ENCODE measurements around the gene UFSP1. TPM values are rescaled to one million over a fixed set of nuclear protein-coding genes. Genes with fewer than 3 reads are reported as not detected.

UFSP1 gene
- polyA plus RNA-seq, 1 experiment = 2.0 TPM

DNA sequence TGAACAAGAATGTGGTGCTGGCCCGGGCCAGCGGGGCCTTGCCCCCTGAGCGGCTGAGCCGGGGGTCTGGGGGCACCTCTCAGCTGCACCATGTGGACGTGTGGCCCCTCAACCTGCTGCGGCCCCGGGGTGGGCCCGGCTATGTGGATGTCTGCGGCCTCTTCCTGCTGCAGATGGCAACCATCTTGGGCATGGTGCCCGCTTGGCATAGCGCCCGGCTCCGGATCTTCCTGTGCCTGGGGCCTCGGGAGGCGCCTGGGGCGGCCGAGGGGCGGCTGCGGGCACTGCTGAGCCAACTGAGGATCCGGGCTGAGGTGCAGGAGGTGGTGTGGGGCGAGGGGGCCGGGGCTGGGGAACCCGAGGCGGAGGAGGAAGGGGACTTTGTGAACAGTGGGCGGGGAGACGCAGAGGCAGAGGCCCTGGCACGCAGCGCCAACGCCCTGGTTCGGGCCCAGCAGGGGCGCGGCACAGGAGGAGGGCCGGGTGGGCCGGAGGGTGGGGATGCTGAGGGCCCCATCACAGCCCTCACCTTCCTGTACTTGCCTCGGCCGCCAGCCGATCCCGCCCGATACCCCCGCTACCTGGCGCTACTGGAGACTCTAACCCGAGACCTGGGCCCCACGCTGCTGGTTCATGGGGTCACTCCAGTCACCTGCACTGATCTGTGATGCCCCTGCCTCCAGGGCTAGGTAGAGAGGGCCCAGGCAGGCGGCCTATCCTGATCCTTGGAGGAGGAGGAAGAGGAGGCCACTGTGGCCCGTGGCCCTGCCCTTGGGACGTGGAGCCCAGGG, 23.4 kb downstream of the UFSP1 start:
- Histone ChIP-seq H3K36me3 (ENCODE audit: control insufficient read depth, insufficient read depth, low read length) (peaks cover 21% of the 10 kb centered on the region), H3K4me3 (ENCODE audit: low read depth, low read length) (no peak overlapping the region), H3K27me3 (ENCODE audit: control insufficient read depth, insufficient read depth, low read length) (no peaks in the 10 kb centered on the region)
- no peak for DNase-seq (ENCODE audit: low read depth)
- no peak for TF ChIP-seq CTCF (IDR thresholded peaks at IDR 0.05; ENCODE audit: insufficient read depth, low read depth, low read length)
- CTCF ChIA-PET = interaction anchor here (0.6 to 2.0 kb wide), 3 partner anchors 14 to 161 kb away, joined by 3 to 5 read pairs (median 3); partner anchors contain the start of genes POP7 and SLC12A9
- POLR2A ChIA-PET = interaction anchor here (0.5 to 0.8 kb wide), 2 partner anchors 24 to 25 kb away, joined by 3 to 6 read pairs; partner anchors contain the start of gene UFSP1

DNA sequence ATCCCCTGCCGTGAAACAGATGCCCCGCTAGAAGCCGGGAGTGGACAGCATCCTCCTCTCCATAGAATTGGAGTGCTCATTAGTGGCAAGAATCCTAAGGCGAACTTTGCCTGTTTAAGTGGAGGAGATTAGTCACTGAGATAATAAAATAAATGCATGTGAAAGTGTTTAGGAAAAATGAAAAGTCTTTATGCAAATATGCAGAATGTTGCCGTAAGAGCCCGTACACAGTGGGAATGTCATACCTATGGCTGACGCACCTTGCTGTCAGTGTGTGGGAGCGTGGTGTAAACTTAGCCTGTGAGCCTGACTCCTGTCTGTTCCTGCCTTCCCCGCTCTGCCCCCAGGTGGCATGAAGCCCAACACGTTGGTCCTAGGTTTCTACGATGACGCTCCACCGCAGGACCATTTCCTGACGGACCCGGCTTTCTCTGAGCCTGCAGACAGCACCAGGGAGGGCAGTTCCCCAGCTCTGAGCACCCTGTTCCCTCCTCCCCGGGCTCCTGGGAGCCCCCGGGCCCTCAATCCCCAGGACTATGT, 24.1 kb downstream of the UFSP1 start:
- ChIA-PET CTCF (interaction anchor here (0.6 to 1.3 kb wide), 2 partner anchors 13 to 120 kb away, joined by 3 to 6 read pairs; partner anchors contain the start of gene SLC12A9), POLR2A (no interaction called here)
- Histone ChIP-seq H3K4me3 (ENCODE audit: low read depth, low read length) (no peak overlapping the region), H3K36me3 (ENCODE audit: control insufficient read depth, insufficient read depth, low read length) (peaks cover 18% of the 10 kb centered on the region), H3K27me3 (ENCODE audit: control insufficient read depth, insufficient read depth, low read length) (no peaks in the 10 kb centered on the region)
- DNase-seq (ENCODE audit: low read depth) = no peak
- 0 out of 2 replicates have a peak, but pooled peaks have one; percentile 15 for TF ChIP-seq CTCF (IDR thresholded peaks at IDR 0.05; ENCODE audit: insufficient read depth, low read depth, low read length)

DNA sequence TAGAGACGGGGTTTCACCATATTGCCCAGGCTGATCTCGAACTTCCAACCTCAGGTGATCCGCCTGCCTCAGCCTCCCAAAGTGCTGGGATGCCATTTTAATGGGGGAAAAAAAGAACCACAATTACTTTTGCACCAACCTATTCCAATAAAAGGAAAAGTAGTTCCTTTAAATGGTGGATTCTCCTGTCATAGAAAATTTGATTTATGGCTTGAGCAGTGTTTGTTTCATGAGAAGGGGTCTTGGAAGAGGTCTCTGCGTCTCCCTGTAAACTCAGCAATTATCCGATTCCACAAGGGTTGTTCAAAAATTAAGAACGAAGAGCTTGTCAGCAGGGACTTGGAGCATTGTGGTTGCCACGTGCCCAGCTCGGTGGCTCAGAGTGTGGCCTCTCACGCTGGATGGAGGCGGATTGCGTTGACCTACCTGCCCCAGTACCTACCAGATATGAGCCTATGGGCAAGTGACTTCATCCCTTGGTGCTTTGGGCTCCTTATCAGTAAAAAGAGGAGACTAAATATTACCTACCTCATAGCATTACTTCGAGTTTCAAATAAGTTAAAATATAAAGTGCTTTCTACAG, 25.2 kb downstream of the UFSP1 start:
- ChIA-PET CTCF (interaction anchor here (1.3 kb wide), 1 partner anchor 12 kb away, joined by 6 read pairs; the partner anchor contains the start of gene SLC12A9), POLR2A (no interaction called here)
- peaks cover 16% of the 10 kb centered on the region for H3K36me3 ChIP-seq (ENCODE audit: control insufficient read depth, insufficient read depth, low read length)
- H3K4me3 ChIP-seq (ENCODE audit: low read depth, low read length) = no peak overlapping the region
- DNase-seq (ENCODE audit: low read depth) = no peak
- H3K27me3 ChIP-seq (ENCODE audit: control insufficient read depth, insufficient read depth, low read length) = no peaks in the 10 kb centered on the region
- TF ChIP-seq CTCF (IDR thresholded peaks at IDR 0.05; ENCODE audit: insufficient read depth, low read depth, low read length) = no peak

- DNase-seq (ENCODE audit: low read depth) = no peak
- TF ChIP-seq CTCF (IDR thresholded peaks at IDR 0.05; ENCODE audit: insufficient read depth, low read depth, low read length) = no peak
- no peak overlapping the region for H3K4me3 ChIP-seq (ENCODE audit: low read depth, low read length)
- no peaks in the 10 kb centered on the region for H3K27me3 ChIP-seq (ENCODE audit: control insufficient read depth, insufficient read depth, low read length)
- ChIA-PET POLR2A (no interaction called here), CTCF (no interaction called here)
- peaks cover 14% of the 10 kb centered on the region for H3K36me3 ChIP-seq (ENCODE audit: control insufficient read depth, insufficient read depth, low read length)
Measured at GRCh38 chr7:100863406-100863950, 26.0 kb downstream of the UFSP1 start.

DNA sequence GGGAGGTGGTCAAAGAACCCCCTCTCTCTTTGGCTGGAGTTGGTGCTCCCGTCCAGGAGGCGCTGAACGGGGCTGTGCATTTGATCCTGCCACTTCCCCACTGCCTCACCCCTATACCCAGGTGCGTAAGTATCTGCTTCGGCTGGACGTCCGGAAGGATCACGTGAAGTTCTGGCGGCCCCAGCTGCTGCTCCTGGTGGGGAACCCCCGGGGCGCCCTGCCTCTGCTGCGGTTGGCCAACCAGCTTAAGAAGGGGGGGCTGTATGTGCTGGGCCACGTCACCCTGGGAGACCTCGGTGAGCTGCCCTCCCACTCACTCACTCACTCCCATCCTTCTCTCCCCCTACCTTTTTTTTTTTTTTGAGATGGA, 27.9 kb downstream of the UFSP1 start:
- POLR2A ChIA-PET = no interaction called here
- Histone ChIP-seq H3K4me3 (ENCODE audit: low read depth, low read length) (no peak overlapping the region), H3K27me3 (ENCODE audit: control insufficient read depth, insufficient read depth, low read length) (no peaks in the 10 kb centered on the region), H3K36me3 (ENCODE audit: control insufficient read depth, insufficient read depth, low read length) (peaks cover 14% of the 10 kb centered on the region)
- CTCF ChIA-PET = interaction anchor here (0.7 to 0.8 kb wide), 3 partner anchors 136 to 393 kb away, joined by 3 read pairs; no protein-coding TSS in a partner anchor
- no peak for DNase-seq (ENCODE audit: low read depth)
- no peak for TF ChIP-seq CTCF (IDR thresholded peaks at IDR 0.05; ENCODE audit: insufficient read depth, low read depth, low read length)
